ENCODE results near the gene TIGD4.

DNA sequence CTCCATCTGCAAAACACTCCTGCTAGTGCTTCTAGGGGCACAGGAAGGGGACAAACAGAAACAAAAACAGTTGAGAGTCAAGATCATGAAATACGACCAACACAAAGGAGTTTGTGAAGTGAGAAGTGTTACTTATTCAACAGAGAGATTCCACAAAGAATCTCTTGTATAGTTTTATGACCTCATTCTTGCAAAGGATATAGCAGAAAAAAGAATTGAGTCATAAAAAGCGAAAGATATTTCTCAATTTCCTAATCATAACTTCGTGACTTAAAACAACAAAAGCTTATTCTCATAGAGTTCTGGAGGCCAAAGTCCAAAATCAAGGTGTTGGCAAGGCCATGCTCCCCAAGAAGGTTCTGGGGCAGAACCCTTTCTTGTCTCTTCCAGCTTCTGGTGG lies 40.7 kb downstream of the TIGD4 start:
- TF ChIP-seq, protein P1, sequence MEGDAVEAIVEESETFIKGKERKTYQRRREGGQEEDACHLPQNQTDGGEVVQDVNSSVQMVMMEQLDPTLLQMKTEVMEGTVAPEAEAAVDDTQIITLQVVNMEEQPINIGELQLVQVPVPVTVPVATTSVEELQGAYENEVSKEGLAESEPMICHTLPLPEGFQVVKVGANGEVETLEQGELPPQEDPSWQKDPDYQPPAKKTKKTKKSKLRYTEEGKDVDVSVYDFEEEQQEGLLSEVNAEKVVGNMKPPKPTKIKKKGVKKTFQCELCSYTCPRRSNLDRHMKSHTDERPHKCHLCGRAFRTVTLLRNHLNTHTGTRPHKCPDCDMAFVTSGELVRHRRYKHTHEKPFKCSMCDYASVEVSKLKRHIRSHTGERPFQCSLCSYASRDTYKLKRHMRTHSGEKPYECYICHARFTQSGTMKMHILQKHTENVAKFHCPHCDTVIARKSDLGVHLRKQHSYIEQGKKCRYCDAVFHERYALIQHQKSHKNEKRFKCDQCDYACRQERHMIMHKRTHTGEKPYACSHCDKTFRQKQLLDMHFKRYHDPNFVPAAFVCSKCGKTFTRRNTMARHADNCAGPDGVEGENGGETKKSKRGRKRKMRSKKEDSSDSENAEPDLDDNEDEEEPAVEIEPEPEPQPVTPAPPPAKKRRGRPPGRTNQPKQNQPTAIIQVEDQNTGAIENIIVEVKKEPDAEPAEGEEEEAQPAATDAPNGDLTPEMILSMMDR (IDR thresholded peaks at IDR 0.05) = no peak
- TF ChIP-seq POLR2AphosphoS5 (IDR thresholded peaks at IDR 0.05; ENCODE audit: low read depth, low read length) (no peak), SIN3A (IDR thresholded peaks at IDR 0.05; ENCODE audit: borderline replicate concordance, insufficient read depth, low read depth, low read length) (no peak), TCF7L2 (IDR thresholded peaks at IDR 0.05; ENCODE audit: low read depth, low read length) (no peak)
- TF ChIP-seq, protein P2, sequence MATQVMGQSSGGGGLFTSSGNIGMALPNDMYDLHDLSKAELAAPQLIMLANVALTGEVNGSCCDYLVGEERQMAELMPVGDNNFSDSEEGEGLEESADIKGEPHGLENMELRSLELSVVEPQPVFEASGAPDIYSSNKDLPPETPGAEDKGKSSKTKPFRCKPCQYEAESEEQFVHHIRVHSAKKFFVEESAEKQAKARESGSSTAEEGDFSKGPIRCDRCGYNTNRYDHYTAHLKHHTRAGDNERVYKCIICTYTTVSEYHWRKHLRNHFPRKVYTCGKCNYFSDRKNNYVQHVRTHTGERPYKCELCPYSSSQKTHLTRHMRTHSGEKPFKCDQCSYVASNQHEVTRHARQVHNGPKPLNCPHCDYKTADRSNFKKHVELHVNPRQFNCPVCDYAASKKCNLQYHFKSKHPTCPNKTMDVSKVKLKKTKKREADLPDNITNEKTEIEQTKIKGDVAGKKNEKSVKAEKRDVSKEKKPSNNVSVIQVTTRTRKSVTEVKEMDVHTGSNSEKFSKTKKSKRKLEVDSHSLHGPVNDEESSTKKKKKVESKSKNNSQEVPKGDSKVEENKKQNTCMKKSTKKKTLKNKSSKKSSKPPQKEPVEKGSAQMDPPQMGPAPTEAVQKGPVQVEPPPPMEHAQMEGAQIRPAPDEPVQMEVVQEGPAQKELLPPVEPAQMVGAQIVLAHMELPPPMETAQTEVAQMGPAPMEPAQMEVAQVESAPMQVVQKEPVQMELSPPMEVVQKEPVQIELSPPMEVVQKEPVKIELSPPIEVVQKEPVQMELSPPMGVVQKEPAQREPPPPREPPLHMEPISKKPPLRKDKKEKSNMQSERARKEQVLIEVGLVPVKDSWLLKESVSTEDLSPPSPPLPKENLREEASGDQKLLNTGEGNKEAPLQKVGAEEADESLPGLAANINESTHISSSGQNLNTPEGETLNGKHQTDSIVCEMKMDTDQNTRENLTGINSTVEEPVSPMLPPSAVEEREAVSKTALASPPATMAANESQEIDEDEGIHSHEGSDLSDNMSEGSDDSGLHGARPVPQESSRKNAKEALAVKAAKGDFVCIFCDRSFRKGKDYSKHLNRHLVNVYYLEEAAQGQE (IDR thresholded peaks at IDR 0.05; ENCODE audit: insufficient read depth in 1 of 2, low read depth in 2 of 2, low read length in 1 of 2) = no peak
